Hepatocyte (in vitro differentiated cells): ENCODE results near the gene MBD4.

Experiments
- CTCF ChIP-seq: fragments of 200-600 bp; sonication (generic); IDR thresholded peaks from 2 replicates; pipeline ENCODE4 v1.5.1; 2016; ENCODE audit warnings: antibody characterized with exemption, mild to moderate bottlenecking; ENCODE audit not compliant: poor library complexity
- EZH2phosphoT487 ChIP-seq: fragments of 200-600 bp; sonication (generic); IDR thresholded peaks from one replicate; pipeline ENCODE4 v1.6.1; 2018; ENCODE audit warnings: antibody characterized with exemption, mild to moderate bottlenecking, low read depth, moderate library complexity; ENCODE audit not compliant: unreplicated experiment, severe bottlenecking

GRCh38 chr3:129485721-129486663 is 46.2 kb upstream of the MBD4 start:
- TF ChIP-seq CTCF (no peak), EZH2phosphoT487 (no peak)
